Measurements from ENCODE around the gene DGKH. TPM values are rescaled to one million over a fixed set of nuclear protein-coding genes. Genes with fewer than 3 reads are reported as not detected.
"Not testable (repeated sequence)": the region's sequence is repeated elsewhere in the genome, so short reads cannot be mapped to it uniquely, and the experiment has no call there.

The DGKH gene
- total RNA-seq, 1 donor = 16.0 TPM

- no peak overlapping the region for H3K4me3 ChIP-seq (ENCODE audit: low read depth, low read length)
- TF ChIP-seq CTCF (IDR thresholded peaks at IDR 0.05; ENCODE audit: insufficient read depth, low read depth, low read length) = no peak
- DNase-seq (ENCODE audit: low read depth) = peak; percentile 22
These were observed 89.5 kb downstream of the DGKH start for GRCh38 chr13:42137856-42138537.

GRCh38 chr13:42140494-42140893, 92.0 kb downstream of the DGKH start:
- no peak overlapping the region for H3K4me3 ChIP-seq (ENCODE audit: low read depth, low read length)
- TF ChIP-seq CTCF (IDR thresholded peaks at IDR 0.05; ENCODE audit: insufficient read depth, low read depth, low read length) = no peak

GRCh38 chr13:42141052-42141451, 92.6 kb downstream of the DGKH start:
- H3K4me3 ChIP-seq (ENCODE audit: low read depth, low read length); DNase-seq (ENCODE audit: low read depth): not testable (repeated sequence)

More at GRCh38 chr13:42140494-42140893, 92.0 kb downstream of the DGKH start:
- DNase-seq (ENCODE audit: low read depth) = no peak

GRCh38 chr13:42146359-42146758, 97.9 kb downstream of the DGKH start:
- no peak overlapping the region for H3K4me3 ChIP-seq (ENCODE audit: low read depth, low read length)
- no peak for DNase-seq (ENCODE audit: low read depth)
- no peak for TF ChIP-seq CTCF (IDR thresholded peaks at IDR 0.05; ENCODE audit: insufficient read depth, low read depth, low read length)

- no peak for TF ChIP-seq CTCF (IDR thresholded peaks at IDR 0.05; ENCODE audit: insufficient read depth, low read depth, low read length)
- no peak overlapping the region for H3K4me3 ChIP-seq (ENCODE audit: low read depth, low read length)
- no peak for DNase-seq (ENCODE audit: low read depth)
These were observed 100.1 kb downstream of the DGKH start for GRCh38 chr13:42148538-42148937.

- DNase-seq (ENCODE audit: low read depth) = no peak
- no peak overlapping the region for H3K4me3 ChIP-seq (ENCODE audit: low read depth, low read length)
- no peak for TF ChIP-seq CTCF (IDR thresholded peaks at IDR 0.05; ENCODE audit: insufficient read depth, low read depth, low read length)
These were observed 100.7 kb downstream of the DGKH start for GRCh38 chr13:42149136-42149535.

GRCh38 chr13:42151781-42152180, 103.3 kb downstream of the DGKH start:
- no peak overlapping the region for H3K4me3 ChIP-seq (ENCODE audit: low read depth, low read length)
- DNase-seq (ENCODE audit: low read depth) = no peak
- TF ChIP-seq CTCF (IDR thresholded peaks at IDR 0.05; ENCODE audit: insufficient read depth, low read depth, low read length) = no peak
